IMR-90 (cell line): ENCODE results near the gene NPB. TPM values are rescaled to one million over a fixed set of nuclear protein-coding genes. Genes with fewer than 3 reads are reported as not detected.

Source experiments
- ATAC-seq: fragments of 200-7000 bp; cut with Tn5 transposase; 2 replicates; pipeline ENCODE4 v1.9.1; 2020; ENCODE audit warnings: low read depth, mild to moderate bottlenecking, moderate library complexity
- BruUV-seq: library from RNA; stranded (reverse); fragments of 400-500 nt; replicated peaks from 2 replicates; lab custom pipeline; 2021; lab: Mats Ljungman, UMichigan
- CTCF ChIA-PET: fragments of 300-600 bp; formaldehyde crosslinking; extraction: SDS; loops from one replicate; lab custom pipeline; 2021; ENCODE audit warnings: antibody characterized with exemption; lab: Yijun Ruan, JAX
- POLR2A ChIA-PET: fragments of 300-600 bp; sonication (Branson Sonifier 250); formaldehyde crosslinking; loops from one replicate; lab custom pipeline; 2022; ENCODE audit warnings: antibody characterized with exemption; ENCODE audit not compliant: unreplicated experiment; lab: Charles Lee
- DNase-seq: peaks from one replicate; pipeline ENCODE4 v3.0.0; 2013
- H2AFZ ChIP-seq: replicated peaks from 2 replicates; pipeline ENCODE3; 2013; ENCODE audit warnings: low read length, mild to moderate bottlenecking; ENCODE audit not compliant: poor library complexity
- H2AK5ac ChIP-seq: 2 replicates; pipeline ENCODE4 v1.6.1; 2013; ENCODE audit warnings: low read depth, low read length, inconsistent platforms
- H2AK9ac ChIP-seq: replicated peaks from 2 replicates; pipeline ENCODE3; 2013; ENCODE audit warnings: mild to moderate bottlenecking, low read depth, low read length, moderate library complexity; ENCODE audit not compliant: poor library complexity
- H2BK120ac ChIP-seq: 2 replicates; pipeline ENCODE4 v1.6.1; 2013; ENCODE audit warnings: low read depth, low read length, inconsistent platforms
- H2BK15ac ChIP-seq: 3 replicates; pipeline ENCODE4 v1.6.1; 2013; ENCODE audit warnings: low read depth, low read length, inconsistent platforms
- H2BK20ac ChIP-seq: 2 replicates; pipeline ENCODE4 v1.6.1; 2013; ENCODE audit warnings: low read depth, mild to moderate bottlenecking, inconsistent platforms, low read length, moderate library complexity
- H2BK5ac ChIP-seq: 2 replicates; pipeline ENCODE4 v1.6.1; 2013; ENCODE audit warnings: mild to moderate bottlenecking, low read depth, low read length, inconsistent platforms; ENCODE audit not compliant: poor library complexity, severe bottlenecking
- H3K14ac ChIP-seq: replicated peaks from 2 replicates; pipeline ENCODE4 v1.6.1; 2013; ENCODE audit warnings: low read depth, low read length, inconsistent platforms
- H3K18ac ChIP-seq: 2 replicates; pipeline ENCODE4 v1.6.1; 2013; ENCODE audit warnings: low read depth, low read length, control low read depth
- H3K23ac ChIP-seq: 2 replicates; pipeline ENCODE4 v1.6.1; 2013; ENCODE audit warnings: low read depth, low read length, inconsistent platforms
- H3K27ac ChIP-seq: 2 replicates; pipeline ENCODE4 v1.5.1; 2013; ENCODE audit warnings: mild to moderate bottlenecking, control low read depth, low read length; ENCODE audit not compliant: insufficient read depth
- H3K27me3 ChIP-seq: 2 replicates; pipeline ENCODE4 v1.6.1; 2013; ENCODE audit warnings: low read length; ENCODE audit not compliant: control insufficient read depth, insufficient read depth
- H3K36me3 ChIP-seq: 2 replicates; pipeline ENCODE4 v1.6.1; 2013; ENCODE audit warnings: low read length, mixed read lengths; ENCODE audit not compliant: control insufficient read depth, insufficient read depth
- H3K4ac ChIP-seq: 2 replicates; pipeline ENCODE4 v1.6.1; 2013; ENCODE audit warnings: low read depth, low read length, inconsistent platforms
- H3K4me1 ChIP-seq: 2 replicates; pipeline ENCODE4 v1.6.1; 2013; ENCODE audit warnings: low read length, mixed read lengths; ENCODE audit not compliant: control insufficient read depth, insufficient read depth
- H3K4me2 ChIP-seq: 2 replicates; pipeline ENCODE4 v1.6.1; 2013; ENCODE audit warnings: low read depth, mild to moderate bottlenecking, control low read depth, low read length, moderate library complexity
- H3K4me3 ChIP-seq: 2 replicates; pipeline ENCODE4 v1.5.1; 2013; ENCODE audit warnings: low read depth, mild to moderate bottlenecking, control low read depth, low read length, moderate library complexity; ENCODE audit not compliant: insufficient read depth
- H3K56ac ChIP-seq: 2 replicates; pipeline ENCODE4 v1.6.1; 2013; ENCODE audit warnings: low read length, inconsistent platforms; ENCODE audit not compliant: insufficient read depth; ENCODE audit errors: extremely low read depth
- H3K79me1 ChIP-seq, 2 experiments: 2 replicates each; pipeline ENCODE4 v1.6.1; 2013; ENCODE audit warnings: low read length in 2 of 2, inconsistent platforms in 1 of 2, low read depth in 1 of 2
- H3K9ac ChIP-seq: 2 replicates; pipeline ENCODE4 v1.6.1; 2013; ENCODE audit warnings: low read depth, low read length, control low read depth
- H3K9me1 ChIP-seq: 2 replicates; pipeline ENCODE4 v1.6.1; 2013; ENCODE audit warnings: low read length, inconsistent platforms; ENCODE audit not compliant: insufficient read depth
- H3K9me3 ChIP-seq: 2 replicates; pipeline ENCODE4 v1.6.1; 2013; ENCODE audit warnings: low read length; ENCODE audit not compliant: control insufficient read depth, insufficient read depth
- H4K20me1 ChIP-seq: 2 replicates; pipeline ENCODE4 v1.6.1; 2013; ENCODE audit warnings: low read length, inconsistent platforms; ENCODE audit not compliant: insufficient read depth
- H4K5ac ChIP-seq: 2 replicates; pipeline ENCODE4 v1.6.1; 2013; ENCODE audit warnings: mild to moderate bottlenecking, low read depth, low read length, control low read depth
- H4K8ac ChIP-seq, 2 experiments: 2 replicates each; pipeline ENCODE4 v1.6.1; 2013; ENCODE audit warnings: low read depth in 2 of 2, low read length in 2 of 2, control low read depth in 1 of 2, inconsistent platforms in 1 of 2
- H4K91ac ChIP-seq: 2 replicates; pipeline ENCODE4 v1.6.1; 2013; ENCODE audit warnings: low read depth, low read length, inconsistent platforms; ENCODE audit not compliant: insufficient read depth
- BHLHE40 ChIP-seq: fragments of 150-350 bp; IDR thresholded peaks from 2 replicates; pipeline ENCODE4 v1.6.1; 2016; ENCODE audit warnings: mild to moderate bottlenecking, low read depth, low read length
- CTCF ChIP-seq: conservative IDR thresholded peaks from 2 replicates; pipeline ENCODE4 v1.5.1; 2012; ENCODE audit warnings: mild to moderate bottlenecking, low read depth, low read length, improper control_type of control experiment
- MAZ ChIP-seq: IDR thresholded peaks from 2 replicates; pipeline ENCODE4 v1.6.1; 2012; ENCODE audit warnings: low read depth, mild to moderate bottlenecking, low read length, improper control_type of control experiment, moderate library complexity, borderline replicate concordance
- MXI1 ChIP-seq: IDR thresholded peaks from 2 replicates; pipeline ENCODE4 v1.6.1; 2012; ENCODE audit warnings: low read depth, mild to moderate bottlenecking, low read length, moderate library complexity, borderline replicate concordance
- POLR2A ChIP-seq: IDR thresholded peaks from 2 replicates; pipeline ENCODE4 v1.6.1; 2012; ENCODE audit warnings: mild to moderate bottlenecking, low read depth, low read length
- RAD21 ChIP-seq: IDR thresholded peaks from 2 replicates; pipeline ENCODE4 v1.6.1; 2012; ENCODE audit warnings: low read length, improper control_type of control experiment
- RCOR1 ChIP-seq: IDR thresholded peaks from 2 replicates; pipeline ENCODE4 v1.6.1; 2012; ENCODE audit warnings: mild to moderate bottlenecking, low read length, improper control_type of control experiment; ENCODE audit not compliant: insufficient replicate concordance
- USF2 ChIP-seq: fragments of 150-350 bp; IDR thresholded peaks from 2 replicates; pipeline ENCODE4 v1.6.1; 2017; ENCODE audit warnings: mild to moderate bottlenecking, antibody characterized with exemption, low read length, low read depth
- WGBS, 2 experiments: methylation state at CpG; one replicate each; pipeline versions ENCODE4 v1.1.5 to v1.1.7; 2013; ENCODE audit warnings: missing lambda C conversion rate in 2 of 2; ENCODE audit not compliant: insufficient read length in 1 of 2; ENCODE audit errors: extremely low coverage in 2 of 2; 5-methylcytosine and 5-hydroxymethylcytosine counted together
- dilution Hi-C: fragments of 300-500 bp; cut with HindIII; formaldehyde crosslinking; loops from one replicate; pipeline ENCODE4 v1.14.3; 2018; ENCODE audit warnings: low sequenced_read_pairs; ENCODE audit not compliant: unreplicated experiment
- in situ Hi-C: fragments of 300-500 bp; cut with MboI; formaldehyde crosslinking; loops from 3 replicates; pipeline ENCODE4 v1.14.3; 2019; ENCODE audit warnings: low sequenced_read_pairs, inconsistent platforms, mixed read lengths
- intact Hi-C: fragments of 100-400 bp; cut with micrococcal nuclease; formaldehyde crosslinking; loops from 2 replicates; pipeline ENCODE4 v1.10.0; 2022
- polyA plus RNA-seq, 3 experiments: library from polyadenylated mRNA; depleted of rRNA; stranded (reverse); fragments of >200 nt; gene quantifications; 2 replicates each; pipeline ENCODE4 v1.2.3, GENCODE V29; 2012; ENCODE audit warnings: low replicate concordance in 1 of 3
- total RNA-seq: library from RNA; depleted of rRNA; stranded (reverse); fragments of >200 nt; gene quantifications from 2 replicates; pipeline ENCODE4 v1.2.3, GENCODE V29; 2012

NPB gene
- total and polyA plus RNA-seq, 2 of the 4 experiments (the other 2 are of a cell fraction): 0.51 TPM; not detected in 1

GRCh38 chr17:81871387-81872230 is 30.4 kb upstream of the NPB start:
- Histone ChIP-seq H2AK9ac (peak overlapping the region; percentile 100), H2AK5ac (peak overlapping the region; percentile 100), H2BK5ac (peak overlapping the region; percentile 99), H3K14ac (peak overlapping the region; percentile 98), H3K4ac (peak overlapping the region; percentile 99), H2BK120ac (peak overlapping the region; percentile 68), H4K91ac (peak overlapping the region; percentile 98), H3K18ac (peak overlapping the region; percentile 85), H3K56ac (peak overlapping the region; percentile 91), H3K9me1 (peaks cover 8% of the 10 kb centered on the region; the same call in 1 of the 2 replicates), H2BK20ac (no peak overlapping the region), H3K79me1 (peaks cover 5 to 58% of the 10 kb centered on the region in 2 experiments; a peak in 3 of 4 replicates), H3K27ac (peak overlapping the region; percentile 99), H4K8ac (peak overlapping the region; percentile 98 to 99), H4K5ac (peak overlapping the region; percentile 95), H3K4me1 (peaks cover 33% of the 10 kb centered on the region), H3K23ac (peak overlapping the region; percentile 99), H4K20me1 (peaks cover 39% of the 10 kb centered on the region), H3K27me3 (no peaks in the 10 kb centered on the region), H3K4me2 (peak overlapping the region; percentile 88), H2AFZ (peak overlapping the region; percentile 99), H3K9ac (peak overlapping the region; percentile 97), H3K4me3 (peak overlapping the region; percentile 87), H3K9me3 (no peaks in the 10 kb centered on the region), H2BK15ac (no peak overlapping the region; the same call in 2 of the 3 replicates), H3K36me3 (peaks cover 24% of the 10 kb centered on the region)
- dilution Hi-C loops (no loop called here), in situ Hi-C loops (no loop called here), intact Hi-C loops (loop anchor here (2.0 kb wide), 1 partner anchor 151 kb away; the partner anchor contains the start of genes CENPX and LRRC45)
- POLR2A ChIA-PET: interaction anchor here (0.5 to 0.6 kb wide), 2 partner anchors 225 to 241 kb away, joined by 3 to 4 read pairs; no protein-coding TSS in a partner anchor
- ATAC-seq: peak; percentile 4
- CTCF ChIA-PET: interaction anchor here (0.5 kb wide), 1 partner anchor 78 kb away, joined by 3 read pairs; no protein-coding TSS in a partner anchor
- 2% methylated on average over 49 of the region's 86 CpGs; no CpG with 5 or more reads in 1 of the 2 experiments for WGBS, 2 experiments
- TF ChIP-seq CTCF (peak; percentile 30; the same call in 1 of the 2 replicates), RCOR1 (no peak), RAD21 (no peak), MXI1 (peak; percentile 88; the same call in 1 of the 2 replicates), USF2 (peak; percentile 80), BHLHE40 (peak; percentile 98), POLR2A (peak; percentile 4; the same call in 1 of the 2 replicates), MAZ (peak; percentile 90; the same call in 1 of the 2 replicates)
- DNase-seq: peak; percentile 83
- no TSS peak for BruUV-seq
